K562 (cell line): ENCODE results near the gene GRB10. TPM values are rescaled to one million over a fixed set of nuclear protein-coding genes. Genes with fewer than 3 reads are reported as not detected.
A peak's percentile ranks its signal among the peaks of the same experiment; 100 is the strongest.

Source experiments
- ATAC-seq: fragments of 200-7000 bp; cut with Tn5 transposase; 3 replicates; pipeline ENCODE4 v1.9.1; 2020; ENCODE audit warnings: moderate library complexity
- BruUV-seq: library from RNA; stranded (reverse); fragments of 400-500 nt; replicated peaks from 2 replicates; lab custom pipeline; 2021; lab: Mats Ljungman, UMichigan
- CTCF ChIA-PET: fragments of 300-600 bp; formaldehyde crosslinking; extraction: SDS; loops from one replicate; lab custom pipeline; 2021; ENCODE audit warnings: low intra/inter-chr PET ratio; lab: Yijun Ruan, JAX
- POLR2A ChIA-PET: fragments of 300-600, 350-650 bp; sonication (Branson Sonifier 250); formaldehyde crosslinking; extraction: SDS; loops from one replicate; lab custom pipeline; 2021; ENCODE audit warnings: antibody characterized with exemption, inconsistent platforms; lab: Yijun Ruan, JAX
- DNase-seq, 4 experiments: peaks; one replicate each; pipeline versions ENCODE4 v3.0.0 to v3.0.0-alpha.2; 2011 to 2018; ENCODE audit warnings: low spot score in 3 of 4, mixed read lengths in 3 of 4; ENCODE audit errors: extremely low read depth in 1 of 4
- FAIRE-seq: peaks from 2 replicates; lab custom pipeline; 2011; peaks lifted over from hg19 to GRCh38; lab: Jason Lieb, UNC
- H2AFZ ChIP-seq: 2 replicates; pipeline ENCODE4 v1.6.0; 2011; ENCODE audit warnings: low read depth, low read length, control low read depth, inconsistent platforms
- H3K27ac ChIP-seq: fragments of 200-600 bp; 3 replicates; pipeline ENCODE4 v1.8.0; 2011; ENCODE audit warnings: low read depth, mild to moderate bottlenecking, control low read depth, inconsistent platforms, low read length, moderate library complexity, mixed read lengths; ENCODE audit errors: extremely low read depth
- H3K27me3 ChIP-seq, 2 experiments: fragments of 300-600 bp in 1 of 2; 2 replicates in 1 of 2; 3 replicates in 1 of 2; pipeline versions ENCODE4 v1.6.0 to v1.8.0; 2011; ENCODE audit warnings: inconsistent platforms in 2 of 2, low read length in 2 of 2, mild to moderate bottlenecking in 1 of 2, mixed read lengths in 1 of 2, moderate library complexity in 1 of 2; ENCODE audit not compliant: control insufficient read depth in 2 of 2, insufficient read depth in 2 of 2
- H3K36me3 ChIP-seq: fragments of 300-600 bp; 3 replicates; pipeline ENCODE4 v1.8.0; 2011; ENCODE audit warnings: mild to moderate bottlenecking, low read length, inconsistent platforms; ENCODE audit not compliant: control insufficient read depth, insufficient read depth
- H3K4me1 ChIP-seq, 2 experiments: fragments of 200-600 bp in 1 of 2; replicated peaks in 1 of 2; 2 replicates in 1 of 2; 3 replicates in 1 of 2; pipeline versions ENCODE4 v1.5.1 to v1.8.0; 2011; ENCODE audit warnings: inconsistent platforms in 2 of 2, low read length in 2 of 2, mild to moderate bottlenecking in 1 of 2, mixed read lengths in 1 of 2, moderate library complexity in 1 of 2; ENCODE audit not compliant: control insufficient read depth in 2 of 2, insufficient read depth in 2 of 2
- H3K4me2 ChIP-seq: 2 replicates; pipeline ENCODE4 v1.6.1; 2011; ENCODE audit warnings: low read length, control low read depth, inconsistent platforms, mixed read lengths; ENCODE audit not compliant: insufficient read depth
- H3K4me3 ChIP-seq: fragments of 200-600 bp; sonication (generic), shearing (Covaris generic); 2 replicates; pipeline ENCODE4 v1.5.1; 2016; ENCODE audit warnings: control low read depth, inconsistent platforms
- H3K79me2 ChIP-seq: fragments of 200-600 bp; 3 replicates; pipeline ENCODE4 v1.8.0; 2011; ENCODE audit warnings: low read length, inconsistent platforms; ENCODE audit not compliant: control insufficient read depth, insufficient read depth
- H3K9ac ChIP-seq, 2 experiments: 2 replicates each; pipeline versions ENCODE4 v1.6.0 to v1.6.1; 2011; ENCODE audit warnings: low read depth in 2 of 2, low read length in 2 of 2, control low read depth in 1 of 2, inconsistent platforms in 1 of 2, mild to moderate bottlenecking in 1 of 2, mixed read lengths in 1 of 2; ENCODE audit not compliant: insufficient read depth in 1 of 2
- H3K9me1 ChIP-seq: one replicate; pipeline ENCODE4 v1.6.0; 2011; ENCODE audit warnings: inconsistent platforms, mild to moderate bottlenecking, low read length, moderate library complexity; ENCODE audit not compliant: control insufficient read depth, insufficient read depth
- H3K9me3 ChIP-seq: replicated peaks from 2 replicates; pipeline ENCODE4 v1.5.1; 2011; ENCODE audit warnings: low read depth, low read length, inconsistent platforms; ENCODE audit not compliant: control insufficient read depth, insufficient read depth
- H4K20me1 ChIP-seq: replicated peaks from 2 replicates; pipeline ENCODE4 v1.6.1; 2011; ENCODE audit warnings: low read length, inconsistent platforms, mixed read lengths; ENCODE audit not compliant: control insufficient read depth, insufficient read depth
- CHD2 ChIP-seq: IDR thresholded peaks from 2 replicates; pipeline ENCODE4 v1.6.1; 2011; ENCODE audit warnings: low read depth, low read length
- KLF1 ChIP-seq: fragments of 450-650 bp; IDR thresholded peaks from 2 replicates; pipeline ENCODE4 v1.6.1; 2016; ENCODE audit warnings: missing genetic modification characterization, missing compliant biosample characterization
- NFIC ChIP-seq: fragments of 450-650 bp; IDR thresholded peaks from 2 replicates; pipeline ENCODE4 v1.6.1; 2017; ENCODE audit warnings: mild to moderate bottlenecking, inconsistent platforms
- NFYB ChIP-seq: IDR thresholded peaks from 2 replicates; pipeline ENCODE4 v1.6.1; 2011; ENCODE audit warnings: mild to moderate bottlenecking, moderate library complexity; ENCODE audit not compliant: insufficient read length; ENCODE audit errors: extremely low read depth
- ZC3H11A ChIP-seq: IDR thresholded peaks from 2 replicates; pipeline ENCODE4 v1.6.1; 2012; ENCODE audit warnings: low read depth, low read length, improper control_type of control experiment
- WGBS: fragments of 100-300 bp; shearing (Covaris generic); methylation state at CpG from one replicate; pipeline ENCODE4 v1.1.6; 2016; ENCODE audit warnings: low coverage, mixed read lengths; ENCODE audit not compliant: insufficient coverage; ENCODE audit errors: missing lambda C conversion rate; 5-methylcytosine and 5-hydroxymethylcytosine counted together
- in situ Hi-C: fragments of 300-500 bp; cut with MboI; formaldehyde crosslinking; loops from 4 replicates; pipeline ENCODE4 v1.15.0; 2018; ENCODE audit warnings: inconsistent platforms, mixed read lengths
- intact Hi-C: fragments of 100-400 bp; cut with micrococcal nuclease; formaldehyde crosslinking; loops from 2 replicates; pipeline ENCODE4 v1.14.2; 2022
- polyA plus RNA-seq, 8 experiments: library from polyadenylated mRNA; depleted of rRNA in 4 of 8; stranded (reverse) in 5 of 8; unstranded in 3 of 8; fragments of >200 nt; fragmentation: Nextera tagmentation in 2 of 8; fragmentation: Illumina TruSeq in 1 of 8; extraction: Ambion mirVana in 2 of 8; extraction: Trizol in 1 of 8; gene quantifications; 2 replicates each; pipeline versions ENCODE4 v1.2.1 to v1.2.3, GENCODE V29; 2011 to 2014; ENCODE audit warnings: inconsistent platforms in 1 of 8, missing spikeins in 1 of 8
- total RNA-seq, 7 experiments: library from RNA; depleted of rRNA in 6 of 7; stranded (reverse); fragments of >200 nt in 6 of 7; fragmentation: Illumina TruSeq in 2 of 7; extraction: Trizol in 2 of 7; gene quantifications; 2 replicates each; pipeline versions ENCODE4 v1.2.1 to v1.2.3, GENCODE V29; 2011 to 2021; ENCODE audit warnings: low replicate concordance in 1 of 7
- TF ChIP-seq, protein P1 (sequence below), 2 experiments: fragments of 450-650 bp in 1 of 2; IDR thresholded peaks; 2 replicates each; pipeline ENCODE4 v1.6.1; 2011 to 2017; ENCODE audit warnings: low read depth in 2 of 2, antibody characterized with exemption in 1 of 2, borderline replicate concordance in 1 of 2, low read length in 1 of 2, mild to moderate bottlenecking in 1 of 2, mixed read lengths in 1 of 2; ENCODE audit not compliant: control insufficient read depth in 1 of 2

GRB10 gene
- total and polyA plus RNA-seq, 9 of the 15 experiments (the other 6 are each of a cell fraction or from before 2014, with no cell fraction given), result 8.9 to 88.5 (median 40.7) TPM

DNA sequence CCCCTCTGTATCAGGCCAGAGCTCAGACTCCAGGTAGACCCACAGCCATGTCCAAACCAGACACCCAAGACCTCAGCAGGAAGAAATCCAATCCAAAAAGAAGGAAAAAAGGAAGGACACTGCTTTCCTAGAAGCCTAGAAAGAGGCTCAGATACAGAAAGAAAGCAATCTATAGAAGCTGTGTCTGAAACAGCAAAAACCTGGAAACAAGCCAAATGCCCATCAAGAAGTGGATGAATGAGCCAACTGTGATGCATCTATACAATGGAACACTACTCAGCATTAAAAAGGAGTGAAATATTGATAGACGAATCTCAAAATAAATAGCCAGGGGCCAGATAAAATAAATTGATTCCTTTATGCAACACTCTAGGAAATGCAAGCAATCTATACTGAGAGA, 31.6 kb downstream of the GRB10 start:
- WGBS, result 74% methylated on average over 1 of the region's 1 CpG
- POLR2A ChIA-PET, result interaction anchor here (0.7 kb wide), 1 partner anchor 98 kb away, joined by 3 read pairs; no protein-coding TSS in a partner anchor

DNA sequence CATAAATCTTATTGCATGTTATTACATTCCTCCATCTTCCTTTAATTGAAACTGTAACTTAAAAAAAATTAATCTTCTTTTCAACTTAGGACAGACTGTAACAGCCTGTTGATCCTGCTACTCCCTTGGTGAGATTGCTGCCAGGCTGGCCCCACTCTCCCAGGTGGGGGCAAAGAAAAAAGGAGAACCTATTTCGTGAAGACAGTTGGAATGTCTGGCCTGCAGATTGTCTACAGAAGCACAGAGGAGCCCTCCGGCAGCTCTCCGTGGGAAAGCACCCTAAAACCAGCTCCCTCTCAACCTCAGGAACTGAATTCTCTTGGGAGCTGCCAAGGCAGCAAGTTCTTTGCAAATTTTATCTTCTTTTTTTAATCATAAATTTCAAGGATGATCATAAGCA, 32.8 kb downstream of the GRB10 start:
- intact Hi-C loops, result no loop called here
- no peak for FAIRE-seq

More for the DNA sequence above, 31.6 kb downstream of the GRB10 start:
- TF ChIP-seq KLF1 (tag) (no peak), NFIC (peak; percentile 64)
- peaks cover 21% of the 10 kb centered on the region; the same call in 2 of the 3 replicates for H3K36me3 ChIP-seq
- no peak overlapping the region for H3K9ac ChIP-seq
- intact Hi-C loops, result no loop called here
- no peak overlapping the region for H2AFZ ChIP-seq
- no peak overlapping the region for H3K4me2 ChIP-seq
- H3K27ac ChIP-seq, result no peak overlapping the region
- no peaks in the 10 kb centered on the region for H3K9me3 ChIP-seq
- no peaks in the 10 kb centered on the region for H3K27me3 ChIP-seq
- BruUV-seq, result no TSS peak
- no peak for DNase-seq
- H3K4me3 ChIP-seq, result no peak overlapping the region
- in situ Hi-C loops, result no loop called here
- H4K20me1 ChIP-seq, result peaks cover 70% of the 10 kb centered on the region
- CTCF ChIA-PET, result interaction anchor here (0.6 kb wide), 1 partner anchor 390 kb away, joined by 3 read pairs; no protein-coding TSS in a partner anchor
- no peak for FAIRE-seq
- H3K9me1 ChIP-seq, result peaks cover 10% of the 10 kb centered on the region
- H3K4me1 ChIP-seq, result no peaks in the 10 kb centered on the region
- ATAC-seq, result no peak
- H3K79me2 ChIP-seq, result peaks cover 95% of the 10 kb centered on the region

More for the DNA sequence above, 32.8 kb downstream of the GRB10 start:
- no peak overlapping the region for H3K27ac ChIP-seq
- H3K4me3 ChIP-seq, result no peak overlapping the region
- H4K20me1 ChIP-seq, result peaks cover 57% of the 10 kb centered on the region
- BruUV-seq, result no TSS peak
- no peak overlapping the region for H3K4me2 ChIP-seq
- no peaks in the 10 kb centered on the region for H3K4me1 ChIP-seq
- H3K79me2 ChIP-seq, result peaks cover 91% of the 10 kb centered on the region
- TF ChIP-seq NFYB (no peak), CHD2 (no peak), ZC3H11A (no peak)
- TF ChIP-seq, protein P1, sequence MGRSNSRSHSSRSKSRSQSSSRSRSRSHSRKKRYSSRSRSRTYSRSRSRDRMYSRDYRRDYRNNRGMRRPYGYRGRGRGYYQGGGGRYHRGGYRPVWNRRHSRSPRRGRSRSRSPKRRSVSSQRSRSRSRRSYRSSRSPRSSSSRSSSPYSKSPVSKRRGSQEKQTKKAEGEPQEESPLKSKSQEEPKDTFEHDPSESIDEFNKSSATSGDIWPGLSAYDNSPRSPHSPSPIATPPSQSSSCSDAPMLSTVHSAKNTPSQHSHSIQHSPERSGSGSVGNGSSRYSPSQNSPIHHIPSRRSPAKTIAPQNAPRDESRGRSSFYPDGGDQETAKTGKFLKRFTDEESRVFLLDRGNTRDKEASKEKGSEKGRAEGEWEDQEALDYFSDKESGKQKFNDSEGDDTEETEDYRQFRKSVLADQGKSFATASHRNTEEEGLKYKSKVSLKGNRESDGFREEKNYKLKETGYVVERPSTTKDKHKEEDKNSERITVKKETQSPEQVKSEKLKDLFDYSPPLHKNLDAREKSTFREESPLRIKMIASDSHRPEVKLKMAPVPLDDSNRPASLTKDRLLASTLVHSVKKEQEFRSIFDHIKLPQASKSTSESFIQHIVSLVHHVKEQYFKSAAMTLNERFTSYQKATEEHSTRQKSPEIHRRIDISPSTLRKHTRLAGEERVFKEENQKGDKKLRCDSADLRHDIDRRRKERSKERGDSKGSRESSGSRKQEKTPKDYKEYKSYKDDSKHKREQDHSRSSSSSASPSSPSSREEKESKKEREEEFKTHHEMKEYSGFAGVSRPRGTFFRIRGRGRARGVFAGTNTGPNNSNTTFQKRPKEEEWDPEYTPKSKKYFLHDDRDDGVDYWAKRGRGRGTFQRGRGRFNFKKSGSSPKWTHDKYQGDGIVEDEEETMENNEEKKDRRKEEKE (IDR thresholded peaks at IDR 0.05; ENCODE audit: borderline replicate concordance in 1 of 2, control insufficient read depth in 1 of 2, low read depth in 2 of 2, low read length in 1 of 2), result no peak
- H3K9ac ChIP-seq, result no peak overlapping the region
- 79% methylated on average over 3 of the region's 3 CpGs for WGBS
- ChIA-PET CTCF (no interaction called here), POLR2A (no interaction called here)
- no peak for ATAC-seq
- no peak overlapping the region for H2AFZ ChIP-seq
- peaks cover 8% of the 10 kb centered on the region for H3K9me1 ChIP-seq
- in situ Hi-C loops, result no loop called here
- no peaks in the 10 kb centered on the region for H3K27me3 ChIP-seq
- DNase-seq, result no peak
- H3K36me3 ChIP-seq, result peaks cover 12% of the 10 kb centered on the region; the same call in 2 of the 3 replicates
- no peaks in the 10 kb centered on the region for H3K9me3 ChIP-seq
